Measurements from ENCODE around the gene FBXL17.

Gene FBXL17

GRCh38 chr5:108372369-108372768 lies 9.5 kb downstream of the FBXL17 start:
- no peak for DNase-seq

GRCh38 chr5:108371263-108371662 lies 10.6 kb downstream of the FBXL17 start:
- DNase-seq: no peak

GRCh38 chr5:108369167-108369566 lies 12.7 kb downstream of the FBXL17 start:
- no peak for DNase-seq

GRCh38 chr5:108367679-108368334 lies 14.1 kb downstream of the FBXL17 start:
- DNase-seq: no peak

GRCh38 chr5:108366500-108366899 lies 15.4 kb downstream of the FBXL17 start:
- DNase-seq: no peak

- no peak for DNase-seq
Measured at GRCh38 chr5:108361771-108362170, 20.1 kb downstream of the FBXL17 start.

- DNase-seq: no peak
Measured at GRCh38 chr5:108361239-108361638, 20.7 kb downstream of the FBXL17 start.

- no peak for DNase-seq
Measured at GRCh38 chr5:108360280-108360679, 21.6 kb downstream of the FBXL17 start.

GRCh38 chr5:108356286-108356685 lies 25.6 kb downstream of the FBXL17 start:
- DNase-seq: no peak

GRCh38 chr5:108353087-108353486 lies 28.8 kb downstream of the FBXL17 start:
- no peak for DNase-seq

- peak; percentile 28 for DNase-seq
Measured at GRCh38 chr5:108345541-108346171, 36.2 kb downstream of the FBXL17 start.

GRCh38 chr5:108344103-108344822 lies 37.6 kb downstream of the FBXL17 start:
- DNase-seq: no peak

- no peak for DNase-seq
Measured at GRCh38 chr5:108341866-108342265, 40.0 kb downstream of the FBXL17 start.

GRCh38 chr5:108340131-108340530 lies 41.8 kb downstream of the FBXL17 start:
- DNase-seq: no peak

GRCh38 chr5:108339220-108339619 lies 42.7 kb downstream of the FBXL17 start:
- no peak for DNase-seq

- DNase-seq: no peak
Measured at GRCh38 chr5:108334225-108334624, 47.7 kb downstream of the FBXL17 start.

GRCh38 chr5:108326982-108327381 lies 54.9 kb downstream of the FBXL17 start:
- no peak for DNase-seq

GRCh38 chr5:108324886-108325285 lies 57.0 kb downstream of the FBXL17 start:
- no peak for DNase-seq

GRCh38 chr5:108321341-108321740 lies 60.6 kb downstream of the FBXL17 start:
- no peak for DNase-seq

GRCh38 chr5:108320231-108320630 lies 61.7 kb downstream of the FBXL17 start:
- no peak for DNase-seq

- DNase-seq: no peak
Measured at GRCh38 chr5:108315829-108316228, 66.1 kb downstream of the FBXL17 start.

GRCh38 chr5:108312258-108312657 lies 69.6 kb downstream of the FBXL17 start:
- no peak for DNase-seq

GRCh38 chr5:108311682-108312081 lies 70.2 kb downstream of the FBXL17 start:
- DNase-seq: no peak

- DNase-seq: no peak
Measured at GRCh38 chr5:108303611-108304010, 78.3 kb downstream of the FBXL17 start.

Measured in NCI-H187 treated with DMSO at 0.1 percent for 48 hours (cell line).